ENCODE measurements around the gene AMPD1. TPM values are rescaled to one million over a fixed set of nuclear protein-coding genes. Genes with fewer than 3 reads are reported as not detected.

The AMPD1 gene
- total RNA-seq, 2 experiments from 2014 or later, result not detected

Other genes with a start within 250 kb of the AMPD1 start
- 10 to 100 TPM; 26.9 to 27.9 TPM for gene TRIM33, start 184.3 kb downstream of the AMPD1 start, total RNA-seq
- gene BCAS2, start 113.9 kb downstream of the AMPD1 start, total RNA-seq, result 10 to 100 TPM; 48.5 to 49.0 TPM
- gene DENND2C, start 25.5 kb downstream of the AMPD1 start, total RNA-seq, result under 1 TPM; 0.90 to 0.93 TPM
- gene NRAS, start 21.2 kb upstream of the AMPD1 start, total RNA-seq, result 10 to 100 TPM; 51.7 to 52.1 TPM
- 100 to 1,000 TPM; 452 to 464 TPM for gene CSDE1, start 62.4 kb upstream of the AMPD1 start, total RNA-seq
- 10 to 100 TPM; 60.4 to 66.7 TPM for gene SIKE1, start 85.1 kb upstream of the AMPD1 start, total RNA-seq
- not detected for gene SYCP1, start 159.3 kb upstream of the AMPD1 start, total RNA-seq

All from activated CD4-positive, alpha-beta memory T cell treated with anti-CD3 and anti-CD28 coated beads for 36 hours (primary cell).